HG02642 (cell line): Measurements from ENCODE around the gene ACO2.

Experiments used
- ATAC-seq: cut with Tn5 transposase; IDR thresholded peaks from one replicate; pipeline ENCODE4 v1.9.1; 2021; ENCODE audit warnings: mild to moderate bottlenecking; ENCODE audit not compliant: unreplicated experiment, poor library complexity

The ACO2 gene

DNA sequence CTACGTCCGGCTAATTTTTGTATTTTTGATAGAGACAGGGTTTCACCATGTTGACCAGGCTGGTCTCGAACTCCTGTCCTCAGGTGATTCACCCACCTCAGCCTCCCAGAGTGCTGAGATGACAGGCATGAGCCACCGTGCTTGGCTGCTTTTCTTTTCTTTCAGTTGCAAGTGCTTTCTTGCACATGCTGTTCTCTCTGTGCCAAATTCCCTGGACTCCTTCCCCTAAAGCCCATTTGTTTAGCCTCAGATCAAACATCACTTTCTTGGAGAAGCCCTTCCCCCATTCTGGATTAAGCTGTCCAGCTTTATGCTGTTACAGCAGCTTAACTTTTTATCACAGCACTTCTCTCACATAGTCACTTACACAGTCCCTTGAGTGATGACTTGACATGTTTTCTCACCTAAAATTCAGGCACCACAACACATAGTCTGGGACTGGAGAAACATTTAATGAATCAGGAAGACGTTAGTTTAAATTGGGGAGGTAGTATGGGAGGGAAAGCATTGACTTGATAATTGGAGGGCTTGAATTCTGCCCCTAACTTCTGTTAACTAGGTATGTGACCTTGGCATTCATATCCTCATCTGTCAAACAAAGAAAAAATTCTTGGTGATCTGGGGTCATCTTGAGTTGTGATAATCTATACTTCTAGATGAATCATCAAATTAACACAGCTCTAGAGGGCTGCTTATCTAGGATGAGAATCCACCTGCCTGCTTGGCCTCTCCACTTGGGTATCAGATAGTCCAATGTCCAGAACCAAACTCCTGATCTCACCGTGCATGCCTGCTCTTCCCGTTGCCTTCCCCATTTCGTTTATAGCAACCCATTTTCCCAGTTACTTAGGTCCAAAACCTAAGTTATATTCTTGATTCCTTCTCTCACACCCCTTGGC lies 18.4 kb downstream of the ACO2 start:
- ATAC-seq = no peak

DNA sequence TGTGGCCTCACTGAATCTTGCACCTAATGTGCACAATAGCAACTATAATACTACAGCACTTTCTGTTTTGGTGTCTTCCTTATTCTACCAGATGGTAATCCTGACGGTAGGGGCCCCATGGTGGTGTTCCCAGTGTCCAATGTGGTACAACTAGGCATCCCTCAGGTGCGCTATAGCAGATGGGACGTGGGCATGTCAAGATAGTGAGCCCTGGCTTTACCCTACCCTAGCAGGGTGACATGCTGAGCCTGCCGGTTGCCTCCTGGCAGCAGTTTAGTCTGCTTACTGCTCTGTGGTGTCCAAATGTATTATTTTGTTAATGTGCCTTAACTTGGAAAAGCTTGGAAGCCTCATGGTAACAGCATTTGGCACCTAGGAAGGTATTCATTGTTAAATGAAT lies 19.2 kb downstream of the ACO2 start:
- ATAC-seq = no peak

DNA sequence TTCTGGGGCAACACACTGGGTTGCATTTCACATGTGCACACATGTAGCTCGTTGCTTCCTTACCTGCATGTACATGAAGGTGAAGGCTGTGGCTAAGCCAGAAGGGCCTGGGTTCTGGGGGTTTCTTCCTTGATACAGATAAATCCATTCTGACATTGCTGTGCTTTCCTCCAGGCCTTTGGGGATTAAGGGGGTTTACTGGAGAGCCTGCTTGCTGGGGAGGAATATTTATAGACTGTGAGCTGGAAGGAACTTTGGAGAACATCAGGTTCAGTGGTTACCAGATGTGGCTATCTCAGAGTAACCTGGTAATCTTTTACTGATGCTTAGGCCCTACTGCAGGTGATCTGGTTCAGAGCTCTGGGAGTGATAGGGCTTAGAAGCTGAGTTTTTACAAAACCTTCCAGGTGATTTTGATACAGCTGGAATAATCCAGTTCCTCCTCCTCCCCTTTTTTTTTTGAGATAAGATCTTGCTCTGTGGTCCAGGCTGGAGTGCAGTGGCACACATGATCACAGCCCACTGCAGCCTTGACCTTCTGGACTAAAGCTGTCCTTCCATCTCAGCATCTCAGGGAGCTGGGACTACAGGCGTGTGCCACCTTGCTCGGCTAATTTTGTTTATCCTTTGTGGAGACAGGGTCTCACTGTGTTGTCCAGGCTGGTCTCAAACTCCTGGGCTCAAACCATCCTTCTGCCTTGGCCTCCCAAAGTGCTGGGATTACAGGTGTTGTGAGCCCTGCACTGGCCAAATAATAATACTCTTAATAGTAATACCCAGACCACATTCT lies 19.9 kb downstream of the ACO2 start:
- ATAC-seq = no peak

DNA sequence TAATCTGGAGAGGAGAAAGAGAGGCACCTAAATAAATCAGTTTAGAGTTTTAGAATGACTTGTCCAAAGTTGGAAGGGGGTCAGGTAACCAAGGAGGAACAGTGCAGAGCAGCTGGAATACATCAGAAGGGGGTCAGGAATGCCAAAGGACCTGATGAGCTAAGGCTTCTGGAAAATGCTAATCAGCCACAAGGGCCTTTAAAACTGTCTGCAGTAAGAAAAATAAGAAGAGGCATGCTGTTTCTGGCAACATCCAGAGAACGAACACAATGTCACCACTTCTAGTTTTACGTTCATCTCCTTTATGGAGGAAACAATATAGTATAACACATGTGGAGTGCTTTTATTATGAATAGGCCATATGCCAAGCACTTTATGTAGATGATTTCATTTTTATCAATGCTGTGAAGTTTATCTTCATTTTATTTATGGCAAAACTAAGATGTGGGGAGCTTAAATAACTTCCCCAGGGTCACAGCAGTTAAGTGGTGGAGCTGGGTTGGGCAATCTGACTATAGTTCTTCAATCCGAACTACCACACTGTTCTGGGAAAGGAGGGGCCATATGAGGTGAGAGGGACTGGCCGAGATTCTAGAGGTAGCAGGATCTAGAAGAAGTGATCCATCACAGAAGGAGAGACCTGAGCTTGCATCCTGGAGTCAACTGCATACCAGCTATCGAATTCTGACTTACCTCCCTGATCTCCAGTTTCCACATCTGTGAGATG lies 22.6 kb downstream of the ACO2 start:
- ATAC-seq = no peak

DNA sequence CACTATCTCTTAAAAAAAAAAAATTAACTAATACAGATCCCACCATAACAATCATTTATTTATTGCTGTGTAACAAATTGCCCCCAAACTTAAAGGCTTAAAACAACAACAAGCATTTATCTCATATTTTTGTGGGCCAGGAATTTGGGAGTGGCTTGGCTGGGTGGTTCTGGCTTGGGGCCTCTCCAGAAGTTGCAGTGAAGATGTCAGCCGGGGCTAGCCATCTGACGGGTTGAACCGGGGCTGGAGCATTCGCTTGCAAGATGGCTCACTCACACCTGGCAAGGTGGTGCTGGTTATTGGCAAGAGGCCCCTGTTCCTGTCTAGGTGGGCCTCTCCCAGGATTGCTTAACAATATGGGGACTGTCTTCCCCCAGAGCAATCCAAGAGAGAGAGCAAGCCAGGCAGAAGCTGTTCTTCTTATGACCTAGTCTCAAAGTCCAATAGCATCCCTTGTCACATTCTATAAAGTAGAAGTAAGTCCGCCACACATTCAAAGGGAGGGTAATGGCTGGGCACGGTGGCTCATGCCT lies 29.5 kb downstream of the ACO2 start:
- ATAC-seq = no peak

DNA sequence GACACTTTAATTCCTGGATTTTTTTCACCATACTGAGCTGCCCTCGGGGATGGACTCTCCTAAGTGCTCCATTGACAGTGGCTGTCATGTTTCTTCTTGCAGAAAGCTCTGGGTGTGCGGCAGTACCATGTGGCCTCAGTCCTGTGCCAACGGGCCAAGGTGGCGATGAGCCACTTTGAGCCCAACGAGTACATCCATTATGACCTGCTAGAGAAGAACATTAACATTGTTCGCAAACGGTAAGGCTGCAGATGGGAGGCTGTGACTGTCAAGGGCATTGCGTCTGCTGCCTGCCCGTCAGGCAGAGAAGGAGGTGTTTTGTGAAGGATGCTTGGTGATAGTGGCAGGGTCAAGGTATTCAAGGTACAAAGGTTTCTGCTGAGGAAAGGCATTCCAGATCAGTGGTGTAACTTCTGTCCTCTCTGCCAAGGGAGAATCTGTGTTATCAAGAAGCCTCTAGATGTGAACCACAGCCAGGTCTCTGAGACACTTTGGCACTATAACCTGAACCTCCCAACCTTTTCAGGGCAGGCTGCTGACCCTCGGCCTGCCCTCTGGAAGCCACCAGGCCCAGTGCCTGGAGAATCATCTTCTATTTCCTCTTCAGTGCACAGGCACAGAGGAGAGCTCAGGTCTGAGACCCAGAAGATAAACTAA lies 30.8 kb downstream of the ACO2 start:
- ATAC-seq = no peak

DNA sequence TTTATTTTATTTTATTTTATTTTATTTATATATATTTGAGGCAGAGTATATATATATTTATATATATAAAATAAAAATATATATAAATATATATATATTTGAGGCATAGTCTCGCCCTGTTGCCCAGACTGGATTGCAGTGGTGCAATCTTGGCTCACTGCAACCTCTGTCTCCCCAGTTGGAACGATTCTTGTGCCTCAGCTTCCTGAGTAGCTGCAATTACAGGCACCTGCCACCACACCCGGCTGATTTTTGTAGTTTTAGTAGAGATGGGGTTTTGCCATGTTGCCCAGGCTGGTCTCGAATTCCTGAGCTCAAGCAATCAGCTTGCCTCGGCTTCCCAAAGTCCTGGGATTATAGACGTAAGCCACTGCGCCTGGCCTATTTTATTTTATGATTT lies 31.4 kb downstream of the ACO2 start:
- ATAC-seq = no peak

- no peak for ATAC-seq
Measured at GRCh38 chr22:41501209-41501608, 32.3 kb downstream of the ACO2 start.

GRCh38 chr22:41504397-41504796 lies 35.5 kb downstream of the ACO2 start:
- ATAC-seq = no peak

DNA sequence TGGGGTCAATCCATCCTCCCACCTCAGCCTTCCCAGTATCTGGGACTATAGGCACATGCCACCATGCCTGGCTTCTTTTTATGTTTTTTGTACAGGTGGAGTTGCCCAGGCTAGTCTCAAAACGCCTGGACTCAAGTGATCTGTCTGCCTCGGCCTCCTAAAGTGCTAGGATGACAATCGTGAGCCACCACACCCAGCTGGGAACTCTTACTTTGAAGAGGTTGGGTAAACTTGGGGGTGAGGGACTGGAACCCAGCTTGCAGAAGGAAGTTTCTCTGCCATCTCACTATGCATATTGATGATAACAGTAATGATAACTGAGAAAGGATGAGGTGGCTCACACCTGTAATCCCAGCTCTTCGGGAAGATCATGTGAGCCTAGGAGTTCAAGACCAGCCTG lies 35.9 kb downstream of the ACO2 start:
- ATAC-seq = no peak

DNA sequence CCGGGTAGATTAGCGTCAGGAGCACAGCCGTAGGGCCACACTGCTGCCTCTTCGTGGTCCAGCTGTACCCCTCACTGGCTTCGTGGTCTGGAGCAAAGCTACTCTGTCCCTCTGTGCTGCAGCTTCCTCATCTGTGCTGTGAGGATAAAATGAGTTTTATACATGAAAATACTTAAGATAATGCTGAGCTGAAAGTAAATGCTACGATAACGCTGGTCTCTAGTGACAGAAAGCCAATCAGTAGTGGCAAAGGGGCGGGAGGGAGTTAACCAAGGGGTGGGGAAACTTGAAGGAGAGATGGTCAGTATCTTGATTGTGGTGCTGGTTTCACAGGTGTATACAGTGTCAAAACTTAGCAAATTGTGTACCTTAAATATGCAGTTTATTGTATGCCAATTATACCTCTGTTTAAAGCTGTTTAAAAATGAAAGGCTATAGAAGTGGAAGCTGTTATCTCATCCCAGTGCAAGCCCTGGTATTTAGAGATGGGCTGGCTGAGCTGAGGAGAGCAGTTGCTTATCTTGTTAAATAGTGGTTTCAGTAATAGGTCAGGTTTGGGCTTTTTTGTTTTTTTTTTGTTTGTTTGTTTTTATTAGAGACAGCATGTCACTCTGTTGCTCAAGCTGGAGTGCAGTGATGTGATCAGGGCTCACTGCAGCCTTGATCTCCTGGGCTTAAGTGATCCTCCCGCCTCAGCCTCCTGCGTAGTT lies 36.7 kb downstream of the ACO2 start:
- no peak for ATAC-seq

DNA sequence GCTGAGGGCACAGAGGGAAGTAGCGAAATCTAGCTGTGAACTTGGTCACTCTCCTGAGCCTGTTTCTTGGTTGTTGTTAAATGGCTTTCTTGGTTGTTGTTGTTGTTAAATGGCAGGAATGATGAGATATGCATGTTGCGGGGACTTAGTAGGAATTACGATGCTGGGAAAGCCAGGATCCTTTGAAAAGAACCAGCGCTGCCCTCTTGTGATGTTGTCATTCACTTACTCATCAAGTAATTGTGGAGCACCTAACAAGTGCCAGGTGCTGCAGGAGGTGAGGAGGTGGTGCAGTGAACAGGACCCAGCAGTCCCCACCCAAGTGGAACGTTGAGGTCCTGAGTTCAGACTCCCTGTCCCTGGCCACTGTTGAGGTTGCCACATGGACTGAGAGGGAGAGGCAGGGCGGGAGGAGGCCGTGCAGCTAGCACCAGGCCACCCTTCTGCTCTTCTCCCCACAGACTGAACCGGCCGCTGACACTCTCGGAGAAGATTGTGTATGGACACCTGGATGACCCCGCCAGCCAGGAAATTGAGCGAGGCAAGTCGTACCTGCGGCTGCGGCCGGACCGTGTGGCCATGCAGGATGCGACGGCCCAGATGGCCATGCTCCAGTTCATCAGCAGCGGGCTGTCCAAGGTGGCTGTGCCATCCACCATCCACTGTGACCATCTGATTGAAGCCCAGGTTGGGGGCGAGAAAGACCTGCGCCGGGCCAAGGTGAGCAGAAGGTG lies 38.6 kb downstream of the ACO2 start:
- no peak for ATAC-seq

DNA sequence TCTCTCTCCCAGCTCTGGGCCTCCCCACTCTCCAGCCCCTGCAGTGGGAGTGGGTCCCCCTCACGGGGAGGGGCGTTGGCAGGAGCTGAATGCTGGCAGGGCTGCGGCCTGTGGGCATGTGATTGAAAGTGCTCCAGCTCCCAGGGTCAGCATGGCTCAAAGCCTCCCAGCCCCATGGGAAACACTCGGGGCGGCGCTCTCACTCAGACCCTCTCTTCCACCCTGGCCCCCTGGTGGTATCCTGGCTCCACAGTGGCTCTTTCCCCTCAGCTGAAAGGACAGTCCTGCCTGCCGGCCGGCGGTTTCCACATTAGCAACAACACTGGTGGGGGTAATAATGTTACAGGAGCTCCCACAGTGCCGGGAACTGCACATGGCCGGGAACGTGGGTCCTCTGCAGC lies 39.9 kb downstream of the ACO2 start:
- ATAC-seq = no peak

GRCh38 chr22:41511521-41511968 lies 42.6 kb downstream of the ACO2 start:
- no peak for ATAC-seq

DNA sequence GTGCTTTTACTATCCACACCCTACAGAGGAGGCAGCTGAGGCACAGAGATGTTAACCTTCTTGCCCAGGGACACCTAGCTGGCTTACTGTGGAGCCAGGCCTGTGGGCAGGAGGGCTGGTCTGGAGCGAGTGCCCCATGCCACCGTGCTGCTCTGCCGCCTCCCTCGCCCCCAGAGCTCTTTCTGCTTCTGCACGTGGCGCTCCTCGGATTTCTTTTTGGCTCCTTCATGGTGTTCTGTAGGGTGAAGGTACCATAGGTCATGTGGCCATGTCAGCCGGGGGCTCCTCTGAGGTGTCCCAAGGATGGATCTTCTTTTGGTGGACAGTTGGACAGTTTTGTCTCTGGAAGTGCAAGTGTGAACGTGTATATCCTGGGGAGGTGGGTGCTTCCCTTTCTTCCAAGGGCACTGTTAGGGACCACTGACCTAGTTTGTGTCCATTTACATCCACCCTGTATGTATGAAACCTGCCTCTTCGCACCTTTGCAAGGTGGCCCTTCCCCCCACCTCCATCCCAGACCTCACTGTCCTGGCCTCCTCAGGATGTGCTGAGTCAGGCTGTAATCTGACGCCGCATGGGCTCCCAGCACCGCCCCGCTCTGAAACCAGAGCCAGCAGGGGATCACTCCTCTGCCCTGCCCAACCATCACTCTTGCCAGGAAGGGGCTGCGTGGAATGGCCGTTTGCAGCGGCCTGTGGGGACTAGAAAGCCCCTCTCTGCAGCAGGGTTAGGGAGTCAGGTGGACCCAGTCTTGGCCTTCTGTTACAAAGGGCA lies 43.7 kb downstream of the ACO2 start:
- ATAC-seq = no peak

- ATAC-seq = no peak
Measured at GRCh38 chr22:41513391-41513790, 44.5 kb downstream of the ACO2 start.

- ATAC-seq = no peak
Measured at GRCh38 chr22:41516462-41516861, 47.5 kb downstream of the ACO2 start.
